ENCODE data around the gene NEK6. TPM values are rescaled to one million over a fixed set of nuclear protein-coding genes. Genes with fewer than 3 reads are reported as not detected.
"Not testable (repeated sequence)": the region's sequence is repeated elsewhere in the genome, so short reads cannot be mapped to it uniquely, and the experiment has no call there.

The NEK6 gene
- total RNA-seq, 4 donors from 2014 or later = 6.0 to 14.7 (median 9.1) TPM

DNA sequence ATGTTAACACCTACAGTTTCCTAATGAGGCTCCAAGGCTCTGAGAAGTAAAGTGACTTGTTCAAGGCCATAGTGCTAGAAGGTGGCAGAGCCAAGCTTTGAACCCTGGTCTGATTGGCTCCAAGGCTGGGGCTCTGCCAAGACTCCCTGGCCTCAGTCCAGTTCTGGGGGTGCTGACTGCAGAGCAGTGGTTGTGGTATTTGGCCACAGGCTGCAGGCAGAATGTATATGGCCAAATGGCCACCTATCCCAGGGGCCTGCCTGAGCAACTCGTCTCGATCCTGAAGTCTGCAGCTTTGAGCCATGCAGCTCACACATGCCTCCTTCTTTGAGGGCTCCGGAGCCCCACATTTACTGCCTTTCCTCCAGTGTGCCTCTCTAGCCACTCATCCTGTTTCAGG, 9.7 kb upstream of the NEK6 start:
- intact Hi-C loops (cut with DNase I; ENCODE audit: low total_unique reads) = no loop called here
- 79 to 92% methylated on average over 3 of the region's 3 CpGs for WGBS, 2 donors
- DNase-seq (ENCODE audit: low spot score in 2 of 2) = peak in 1 of 2 donors; percentile 68
- H3K4me3 ChIP-seq (ENCODE audit: low read depth, poor library complexity, severe bottlenecking) = no peak overlapping the region
- TF ChIP-seq, protein P1, sequence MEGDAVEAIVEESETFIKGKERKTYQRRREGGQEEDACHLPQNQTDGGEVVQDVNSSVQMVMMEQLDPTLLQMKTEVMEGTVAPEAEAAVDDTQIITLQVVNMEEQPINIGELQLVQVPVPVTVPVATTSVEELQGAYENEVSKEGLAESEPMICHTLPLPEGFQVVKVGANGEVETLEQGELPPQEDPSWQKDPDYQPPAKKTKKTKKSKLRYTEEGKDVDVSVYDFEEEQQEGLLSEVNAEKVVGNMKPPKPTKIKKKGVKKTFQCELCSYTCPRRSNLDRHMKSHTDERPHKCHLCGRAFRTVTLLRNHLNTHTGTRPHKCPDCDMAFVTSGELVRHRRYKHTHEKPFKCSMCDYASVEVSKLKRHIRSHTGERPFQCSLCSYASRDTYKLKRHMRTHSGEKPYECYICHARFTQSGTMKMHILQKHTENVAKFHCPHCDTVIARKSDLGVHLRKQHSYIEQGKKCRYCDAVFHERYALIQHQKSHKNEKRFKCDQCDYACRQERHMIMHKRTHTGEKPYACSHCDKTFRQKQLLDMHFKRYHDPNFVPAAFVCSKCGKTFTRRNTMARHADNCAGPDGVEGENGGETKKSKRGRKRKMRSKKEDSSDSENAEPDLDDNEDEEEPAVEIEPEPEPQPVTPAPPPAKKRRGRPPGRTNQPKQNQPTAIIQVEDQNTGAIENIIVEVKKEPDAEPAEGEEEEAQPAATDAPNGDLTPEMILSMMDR (IDR thresholded peaks at IDR 0.05) = no peak
- no peak for TF ChIP-seq POLR2A (IDR thresholded peaks at IDR 0.05)

DNA sequence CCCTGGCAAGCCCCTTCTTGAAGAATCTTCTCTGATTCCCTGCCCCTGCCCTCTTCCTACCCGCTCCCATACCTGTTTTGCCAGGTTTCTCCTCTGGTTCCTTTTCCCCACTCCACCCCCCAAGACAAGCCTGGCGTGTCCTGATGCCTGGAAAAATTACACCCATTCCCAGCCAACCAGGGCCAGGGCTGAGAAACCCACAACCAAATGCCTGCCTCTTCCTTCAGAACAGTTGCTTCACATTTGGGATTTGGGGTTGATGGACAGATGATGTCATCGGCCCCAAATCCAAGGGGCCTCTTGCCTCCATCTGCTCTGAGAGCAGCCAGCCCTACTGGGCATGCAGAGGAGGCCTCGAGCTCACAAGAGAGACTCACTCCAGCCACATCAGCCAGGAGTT, 8.8 kb upstream of the NEK6 start:
- intact Hi-C loops (cut with DNase I; ENCODE audit: low total_unique reads) = no loop called here
- 60 to 67% methylated on average over 2 to 4 of the region's 4 CpGs for WGBS, 2 donors
- TF ChIP-seq, protein P1 (IDR thresholded peaks at IDR 0.05) = no peak
- no peak for TF ChIP-seq POLR2A (IDR thresholded peaks at IDR 0.05)
- DNase-seq (ENCODE audit: low spot score in 2 of 2) = peak in 1 of 2 donors; percentile 63
- H3K4me3 ChIP-seq (ENCODE audit: low read depth, poor library complexity, severe bottlenecking) = no peak overlapping the region

DNA sequence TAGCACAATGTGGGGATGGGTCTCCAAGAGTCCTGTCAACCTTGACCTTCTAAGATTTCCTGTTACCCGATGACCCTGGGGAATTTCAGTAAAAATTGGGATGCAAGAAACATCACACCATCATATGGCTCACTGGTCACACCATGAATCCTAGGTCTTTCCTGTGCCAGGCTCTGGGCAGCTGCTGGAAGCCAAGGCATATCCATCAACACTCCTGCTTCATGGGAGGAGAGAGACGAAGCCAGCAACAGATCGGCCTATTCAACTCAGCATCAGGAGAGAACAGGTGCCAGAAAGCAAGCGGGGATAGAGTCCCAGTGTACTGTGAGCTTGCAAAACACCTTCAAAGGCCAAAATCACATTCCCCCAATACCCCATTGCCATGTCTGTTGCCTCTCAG, 6.5 kb upstream of the NEK6 start:
- no peak for DNase-seq (ENCODE audit: low spot score in 2 of 2)
- TF ChIP-seq POLR2A (IDR thresholded peaks at IDR 0.05) = no peak
- TF ChIP-seq, protein P1 (IDR thresholded peaks at IDR 0.05) = no peak
- intact Hi-C loops (cut with DNase I; ENCODE audit: low total_unique reads) = no loop called here
- WGBS, 2 donors = 87 to 93% methylated on average over 4 of the region's 4 CpGs
- no peak overlapping the region for H3K4me3 ChIP-seq (ENCODE audit: low read depth, poor library complexity, severe bottlenecking)

DNA sequence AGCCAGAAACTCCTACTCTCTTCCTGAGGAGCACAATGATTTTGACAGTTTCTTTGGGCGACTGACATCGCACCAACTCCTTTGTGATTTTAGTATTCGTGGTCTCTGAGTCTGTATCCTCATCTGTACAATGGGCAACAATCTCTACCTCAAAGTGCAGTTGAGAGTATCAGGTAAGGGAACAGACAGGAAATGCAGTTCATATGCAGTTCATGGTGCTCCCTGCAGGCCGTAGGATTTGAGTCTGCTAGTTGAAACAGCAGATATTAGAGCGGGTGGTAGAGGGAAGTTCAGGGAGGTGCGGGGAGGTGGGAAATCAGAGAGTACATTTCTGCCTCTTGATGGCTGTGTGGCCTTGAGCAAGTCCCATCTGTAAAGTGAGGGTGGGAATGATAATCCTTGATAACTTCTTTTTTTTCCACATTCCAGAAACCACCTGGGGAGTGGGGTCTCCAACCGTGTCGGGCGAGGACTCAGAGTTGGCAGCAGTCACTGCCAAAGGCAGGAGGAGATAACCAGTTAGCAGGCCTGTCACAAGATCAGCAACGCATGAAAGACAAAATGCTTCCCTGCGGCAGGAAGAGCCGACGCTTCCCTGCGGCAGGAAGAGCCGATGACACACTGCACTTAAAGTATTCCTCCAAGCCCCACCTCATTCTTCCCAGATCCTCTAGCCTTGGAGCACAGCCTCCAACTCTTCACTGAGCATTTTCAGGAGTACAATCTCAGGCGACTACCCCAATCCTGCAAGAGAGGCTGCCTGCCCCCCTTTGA, 6.0 kb upstream of the NEK6 start:
- no peak for DNase-seq (ENCODE audit: low spot score in 2 of 2)
- TF ChIP-seq POLR2A (IDR thresholded peaks at IDR 0.05) = no peak
- TF ChIP-seq, protein P1 (IDR thresholded peaks at IDR 0.05) = no peak
- intact Hi-C loops (cut with DNase I; ENCODE audit: low total_unique reads) = no loop called here
- WGBS, 2 donors = 57% methylated on average over 16 of the region's 16 CpGs
- no peak overlapping the region for H3K4me3 ChIP-seq (ENCODE audit: low read depth, poor library complexity, severe bottlenecking)

DNA sequence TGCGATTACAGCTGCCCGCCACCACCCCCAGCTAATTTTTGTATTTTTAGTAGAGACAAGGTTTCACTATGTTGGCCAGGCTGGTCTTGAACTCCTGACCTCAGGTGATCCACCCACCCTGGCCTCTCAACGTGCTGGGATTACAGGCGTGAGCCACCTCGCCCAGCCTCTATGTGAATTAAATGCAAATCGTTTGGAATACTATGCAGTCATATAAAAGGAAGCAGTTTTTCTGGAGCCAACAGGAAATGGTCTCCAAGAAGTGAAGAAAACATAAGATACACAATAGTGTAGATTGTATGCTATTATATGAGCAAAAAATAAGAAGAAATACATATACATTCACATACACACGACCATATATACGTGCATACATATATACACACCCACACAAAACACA, 4.9 kb upstream of the NEK6 start:
- intact Hi-C loops (cut with DNase I; ENCODE audit: low total_unique reads); DNase-seq (ENCODE audit: low spot score in 2 of 2); H3K4me3 ChIP-seq (ENCODE audit: low read depth, poor library complexity, severe bottlenecking): not testable (repeated sequence)
- WGBS, 2 donors = 92 to 95% methylated on average over 8 of the region's 8 CpGs

DNA sequence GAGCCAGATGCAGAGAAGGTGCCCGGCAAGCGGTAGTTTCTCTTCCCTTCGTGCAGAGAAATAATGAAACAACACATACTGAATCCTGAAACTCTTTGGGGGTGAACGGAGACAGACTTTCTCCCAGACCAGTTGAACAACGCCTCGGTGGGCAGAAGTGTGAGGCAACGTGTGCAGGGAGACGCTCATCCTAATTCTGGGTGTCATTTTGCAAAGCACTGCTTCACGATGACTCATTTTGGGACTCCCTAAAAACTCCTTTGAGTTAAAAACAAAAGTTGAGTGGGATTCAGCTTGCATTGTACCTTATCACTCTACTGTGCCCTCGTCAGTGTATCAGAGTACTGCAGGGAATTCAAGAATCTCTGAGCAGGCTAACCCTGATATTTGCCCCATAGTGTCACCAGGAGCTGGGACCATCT, 3.5 kb upstream of the NEK6 start:
- 72 to 75% methylated on average over 10 of the region's 10 CpGs for WGBS, 2 donors
- no peak for DNase-seq (ENCODE audit: low spot score in 2 of 2)
- H3K4me3 ChIP-seq (ENCODE audit: low read depth, poor library complexity, severe bottlenecking) = no peak overlapping the region
- TF ChIP-seq, protein P1 (IDR thresholded peaks at IDR 0.05) = no peak
- no peak for TF ChIP-seq POLR2A (IDR thresholded peaks at IDR 0.05)
- intact Hi-C loops (cut with DNase I; ENCODE audit: low total_unique reads) = no loop called here

Measured in lower leg skin (tissue), 4 donors.